GM03348 (cell line): Measurements from ENCODE around the gene COL16A1.

Experiments
- DNase-seq: peaks from one replicate; pipeline ENCODE4 v3.0.0; 2012; ENCODE audit warnings: low spot score

The COL16A1 gene

GRCh38 chr1:31687601-31688000, 16.2 kb downstream of the COL16A1 start:
- DNase-seq, result no peak

DNA sequence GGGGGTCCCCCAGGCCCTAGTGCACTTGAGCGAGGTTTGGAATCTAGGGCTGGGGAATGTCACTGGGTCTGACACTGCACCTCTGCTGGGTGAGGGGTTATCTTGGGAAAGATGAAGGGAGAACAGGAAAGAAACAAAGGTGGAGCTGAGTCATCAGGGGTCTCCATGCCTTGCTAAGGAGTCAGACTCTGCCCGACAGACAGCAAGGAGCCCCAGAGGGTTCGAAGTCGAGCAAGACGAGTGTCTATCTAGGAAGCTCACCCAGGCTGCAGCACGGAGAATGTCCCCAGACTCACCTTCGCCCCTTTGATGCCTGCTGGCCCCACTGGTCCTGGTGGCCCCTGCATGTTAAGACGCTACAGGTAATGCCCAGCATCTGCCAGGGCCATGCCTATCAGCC, 18.0 kb downstream of the COL16A1 start:
- no peak for DNase-seq

- no peak for DNase-seq
Measured at GRCh38 chr1:31683997-31684396, 19.8 kb downstream of the COL16A1 start.

GRCh38 chr1:31681415-31681814, 22.4 kb downstream of the COL16A1 start:
- no peak for DNase-seq

- DNase-seq, result no peak
Measured at GRCh38 chr1:31679676-31680230, 24.1 kb downstream of the COL16A1 start.

- DNase-seq, result no peak
Measured at GRCh38 chr1:31679091-31679490, 24.7 kb downstream of the COL16A1 start.

- DNase-seq, result no peak
Measured at GRCh38 chr1:31678681-31679080, 25.1 kb downstream of the COL16A1 start.

- no peak for DNase-seq
Measured at GRCh38 chr1:31677949-31678348, 25.9 kb downstream of the COL16A1 start.

DNA sequence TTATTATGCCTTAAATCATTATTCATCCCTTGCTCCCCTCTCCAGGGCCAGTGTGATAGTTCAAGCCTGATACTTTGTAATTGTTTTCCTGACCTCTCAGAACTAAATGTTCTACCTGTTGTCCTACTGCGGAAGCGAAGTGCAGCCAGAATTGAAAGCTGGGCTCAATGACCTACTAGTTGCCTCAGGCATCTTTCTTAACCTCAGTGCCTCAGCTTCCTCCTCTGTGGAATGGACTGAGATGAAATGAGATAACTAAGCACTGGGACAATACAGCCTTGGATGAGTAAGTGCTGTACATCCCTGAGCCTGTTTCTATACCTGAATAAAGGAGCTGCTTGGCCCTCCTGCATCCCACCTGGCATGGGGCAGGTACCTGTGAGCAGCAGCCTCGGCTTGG, 26.4 kb downstream of the COL16A1 start:
- DNase-seq, result no peak

DNA sequence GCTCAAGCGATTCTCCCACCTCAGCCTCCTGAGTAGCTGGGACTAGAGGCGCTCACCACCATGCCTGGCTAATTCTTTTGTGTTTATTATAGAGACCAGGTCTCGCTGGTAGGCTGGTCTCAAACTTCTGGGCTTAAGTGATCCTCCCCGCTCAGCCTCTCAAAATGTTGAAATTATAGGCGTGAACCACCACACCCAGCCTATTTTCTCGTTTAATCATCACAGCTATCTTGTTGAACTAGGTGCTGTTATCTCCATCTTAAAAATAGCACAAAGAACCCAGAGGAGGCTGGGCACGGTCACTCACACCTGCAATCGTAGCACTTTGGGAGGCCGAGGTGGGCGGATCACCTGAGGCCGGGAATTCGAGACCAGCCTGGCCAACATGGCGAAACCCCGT, 28.1 kb downstream of the COL16A1 start:
- no peak for DNase-seq

DNA sequence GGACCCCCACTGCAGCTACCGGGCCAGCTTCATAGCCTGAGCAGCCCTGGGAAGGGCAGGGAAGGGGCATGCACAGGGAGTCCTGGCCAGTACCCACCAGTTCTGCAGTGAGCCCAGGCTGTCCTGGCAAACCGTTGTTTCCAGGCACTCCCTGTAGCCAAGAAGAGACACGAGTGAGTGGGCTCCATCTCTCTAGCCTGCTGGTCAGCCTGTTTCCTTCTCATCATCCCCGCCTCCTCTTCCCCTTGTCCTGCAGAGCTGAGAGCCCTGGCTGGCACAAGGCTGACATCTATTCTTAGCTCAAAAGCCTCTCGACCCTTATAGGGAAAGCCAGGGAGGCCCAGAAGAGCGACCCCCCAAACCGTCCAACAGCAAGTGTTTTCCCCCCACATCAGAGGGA, 28.7 kb downstream of the COL16A1 start:
- no peak for DNase-seq

GRCh38 chr1:31674626-31675025, 29.2 kb downstream of the COL16A1 start:
- no peak for DNase-seq

DNA sequence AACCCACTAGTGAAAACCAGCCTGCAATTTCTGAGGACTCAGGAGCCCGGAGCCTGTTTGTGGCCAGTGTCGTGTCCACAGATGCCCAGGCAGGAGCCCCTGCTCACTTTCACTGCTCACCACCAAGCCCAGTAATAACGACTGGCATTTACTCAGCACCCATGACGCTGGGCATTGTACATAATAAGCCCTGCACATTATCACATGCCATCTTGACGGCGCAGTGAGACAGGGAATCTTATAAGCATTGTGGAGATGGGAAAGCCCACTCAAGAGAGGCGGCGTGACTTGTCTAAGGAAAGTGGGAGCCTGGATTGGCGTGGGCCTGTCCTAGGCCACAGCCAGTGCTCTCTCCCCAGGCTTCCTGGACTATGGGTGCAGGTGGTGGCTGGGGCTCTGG, 30.4 kb downstream of the COL16A1 start:
- DNase-seq, result no peak

GRCh38 chr1:31672986-31673385, 30.8 kb downstream of the COL16A1 start:
- no peak for DNase-seq

GRCh38 chr1:31671561-31672201, 32.1 kb downstream of the COL16A1 start:
- no peak for DNase-seq

DNA sequence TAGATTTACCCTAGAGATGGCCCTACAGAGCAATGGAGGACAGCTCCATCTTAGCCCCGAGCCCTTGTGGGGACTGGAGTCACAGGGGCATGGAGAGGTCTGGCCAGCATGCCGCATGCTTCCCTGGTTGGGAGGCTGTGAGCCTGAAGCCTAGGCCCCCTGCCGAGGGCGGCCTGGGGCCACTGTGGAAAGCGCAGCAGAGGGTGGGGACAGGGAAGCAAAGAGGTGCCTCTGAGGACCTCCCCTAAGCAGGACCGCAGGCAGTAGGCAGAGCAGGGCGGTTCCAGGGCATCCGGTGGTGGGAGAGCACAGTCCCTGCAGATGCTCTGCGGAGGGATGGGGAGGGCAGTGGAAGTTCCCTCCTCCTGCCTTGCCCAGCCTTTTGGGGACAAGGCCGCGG, 32.7 kb downstream of the COL16A1 start:
- DNase-seq, result no peak

- DNase-seq, result no peak
Measured at GRCh38 chr1:31670593-31670964, 33.2 kb downstream of the COL16A1 start.

- no peak for DNase-seq
Measured at GRCh38 chr1:31669786-31670592, 33.8 kb downstream of the COL16A1 start.

DNA sequence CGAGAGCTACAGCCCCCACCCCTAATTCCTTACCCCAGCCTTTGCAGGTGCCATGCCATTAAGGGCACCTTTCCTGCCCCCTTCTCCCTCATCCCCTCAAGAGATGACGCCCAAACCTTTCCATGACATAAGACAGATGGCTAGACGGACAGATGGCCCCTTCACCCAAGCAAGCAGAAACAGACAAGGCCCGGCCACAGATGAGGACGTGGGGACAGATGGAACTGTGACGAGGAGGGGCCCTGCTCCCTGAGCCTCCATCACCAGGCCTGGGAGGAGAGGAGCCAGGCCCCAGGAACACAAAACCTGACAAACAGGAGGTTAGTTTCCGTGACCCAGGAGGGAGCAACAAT, 34.4 kb downstream of the COL16A1 start:
- DNase-seq, result no peak

DNA sequence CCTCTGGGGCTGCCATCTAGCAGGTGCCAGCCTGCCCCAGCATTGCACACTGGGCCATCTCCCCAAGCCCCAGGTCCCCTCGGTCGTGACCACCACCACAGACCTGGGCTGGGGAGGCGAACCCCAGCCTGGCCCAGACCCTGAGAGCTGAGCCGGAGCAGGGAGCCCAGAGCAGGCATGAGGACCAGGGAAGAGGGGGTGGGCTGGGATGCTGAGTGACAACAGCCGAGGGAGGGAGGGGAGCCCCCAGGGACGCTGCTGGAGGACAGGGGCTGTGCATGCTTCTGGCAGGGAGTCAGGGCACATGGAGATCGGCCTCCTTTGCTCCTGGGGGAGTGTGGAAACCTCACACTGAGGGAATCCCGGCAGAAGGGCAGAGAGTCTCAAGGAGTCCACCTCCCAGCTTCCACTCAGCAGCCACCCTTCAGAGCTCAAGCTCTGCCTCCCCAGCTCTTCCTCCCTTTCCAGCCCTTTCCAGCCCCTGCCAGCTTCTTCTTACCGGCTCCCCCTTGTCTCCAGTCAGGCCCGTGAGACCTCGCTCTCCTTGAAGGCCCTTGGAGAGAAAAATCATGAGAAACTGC, 35.4 kb downstream of the COL16A1 start:
- no peak for DNase-seq

DNA sequence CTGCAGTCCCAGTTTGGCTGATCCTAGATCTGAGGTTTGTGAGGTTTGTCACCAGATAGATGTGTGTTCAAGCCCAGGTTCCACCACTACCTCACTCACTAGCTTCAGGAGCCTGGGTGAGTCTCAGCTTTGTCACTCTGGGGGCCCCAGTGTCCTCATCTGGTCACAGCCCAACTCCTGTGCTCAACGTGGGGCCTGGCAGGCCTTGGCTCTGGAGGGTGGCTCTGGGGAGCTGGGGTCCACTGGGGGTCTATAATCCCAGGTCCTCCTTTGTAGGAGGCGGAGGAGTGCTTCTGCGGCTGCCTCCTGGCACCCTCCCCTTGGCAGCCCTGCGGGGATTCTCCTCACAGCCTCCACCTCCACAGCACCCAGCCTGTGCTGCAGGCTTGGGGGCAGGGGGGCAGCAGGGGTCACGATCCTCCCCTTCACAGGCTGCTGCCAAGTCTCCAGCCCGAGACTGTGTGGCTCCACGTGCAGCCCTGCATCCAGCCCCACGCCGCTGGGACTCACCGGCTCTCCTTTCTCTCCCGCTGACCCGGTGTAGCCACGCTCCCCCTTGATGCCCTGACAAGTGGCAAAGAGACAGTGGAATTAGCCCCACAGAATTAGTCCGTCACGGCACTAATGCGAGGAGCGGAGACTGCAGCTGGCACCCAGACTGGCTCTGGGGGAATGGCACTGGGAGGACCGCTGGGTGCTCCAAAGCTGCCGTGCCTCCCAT, 36.6 kb downstream of the COL16A1 start:
- no peak for DNase-seq

DNA sequence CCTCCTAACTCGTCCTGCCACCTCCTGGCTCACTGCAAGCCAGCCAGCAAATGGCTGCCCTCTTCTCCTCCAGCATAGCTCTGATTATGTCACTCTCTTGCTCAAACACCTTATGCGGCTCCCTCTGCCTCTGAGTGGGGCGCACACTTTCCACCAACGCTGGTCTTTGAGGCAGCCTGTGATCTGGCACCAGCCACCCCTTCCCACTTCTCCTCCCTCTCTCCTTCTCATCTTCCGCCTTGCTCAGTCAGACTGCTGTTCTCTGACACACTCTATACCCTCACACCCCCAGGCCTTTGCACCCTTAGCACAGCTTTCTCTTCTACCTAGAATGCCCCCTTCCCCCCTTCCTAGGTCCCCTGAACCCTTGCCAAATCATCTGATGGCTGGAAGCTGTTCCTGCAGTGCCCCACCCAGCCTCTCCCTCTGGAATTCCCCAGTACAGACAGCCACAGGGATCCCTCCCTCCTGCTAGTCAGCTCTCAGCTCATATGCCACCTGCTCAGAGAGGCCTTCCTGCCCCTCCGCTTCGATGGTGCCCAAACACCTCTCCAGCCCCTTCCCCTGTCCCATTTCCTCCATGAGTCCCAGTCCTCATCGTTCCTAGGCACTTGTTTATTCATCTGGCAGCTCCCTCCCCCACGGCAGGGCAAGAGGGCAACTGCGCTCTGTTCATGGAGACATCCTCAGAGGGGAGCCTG, 37.4 kb downstream of the COL16A1 start:
- DNase-seq, result peak; percentile 43
